ENCODE data around the gene TRIP12. TPM values are rescaled to one million over a fixed set of nuclear protein-coding genes. Genes with fewer than 3 reads are reported as not detected.

TRIP12 gene
- total RNA-seq, 1 experiment from 2014 or later, result 166 TPM

- H3T11ph ChIP-seq (ENCODE audit: low read length), result no peak overlapping the region
- H3K27ac ChIP-seq (ENCODE audit: insufficient read length, low read depth, low read length), result no peak overlapping the region
- H4K5ac ChIP-seq (ENCODE audit: insufficient read length, low read depth, low read length), result no peak overlapping the region
- H3K4me3 Mint-ChIP-seq, result no peak overlapping the region
- H3K27me3 Mint-ChIP-seq (ENCODE audit: low read depth), result no peaks in the 10 kb centered on the region
- no peaks in the 10 kb centered on the region for H3K4me1 ChIP-seq (ENCODE audit: insufficient read depth, low read length)
- H2BK15ac ChIP-seq (ENCODE audit: low read depth, low read length), result no peak overlapping the region
- no peaks in the 10 kb centered on the region for H3K9me3 ChIP-seq (ENCODE audit: control insufficient read depth, low read depth, low read length)
- no peak overlapping the region for H4K8ac ChIP-seq (replicated peaks; ENCODE audit: insufficient read length, low read depth, low read length)
- peaks cover 0 to 3% (median 1%) of the 10 kb centered on the region in 3 experiments; a peak in 1 of 7 replicates for H3K36me3 Mint-ChIP-seq (ENCODE audit: insufficient read depth in 1 of 3, low read depth in 3 of 3)
- H3K4me1 Mint-ChIP-seq, result peaks cover 10 to 12% of the 10 kb centered on the region in 2 experiments
- no peak overlapping the region for H2BK12ac ChIP-seq (ENCODE audit: insufficient read length, low read depth, low read length)
- DNase-seq, result no peak
- WGBS (ENCODE audit: extremely low coverage, insufficient read length, low lambda C conversion rate), result no CpG with 5 or more reads among the region's 6 CpGs
- no peak overlapping the region for H3K56ac ChIP-seq (ENCODE audit: insufficient read length, low read depth, low read length)
- no peak overlapping the region for H2BK5ac ChIP-seq (ENCODE audit: insufficient read length, low read length)
- 0 out of 7 replicates have a peak overlapping the region, but pooled peaks of 1 of the 3 experiments have one; percentile 22 for H3K27ac Mint-ChIP-seq
- H4K20me1 ChIP-seq (ENCODE audit: control insufficient read depth, insufficient read depth, insufficient read length), result no peaks in the 10 kb centered on the region
- H3K14ac ChIP-seq (ENCODE audit: insufficient read depth, low read length), result no peak overlapping the region
- H3K9ac ChIP-seq (ENCODE audit: extremely low read depth, insufficient read length, low read length), result no peak overlapping the region
- no peaks in the 10 kb centered on the region for H3K27me3 ChIP-seq (ENCODE audit: insufficient read depth, low read length)
- H3K4me2 ChIP-seq (ENCODE audit: insufficient read depth, insufficient read length, low read length), result no peak overlapping the region
- no peak overlapping the region for H3K4ac ChIP-seq (ENCODE audit: low read depth, low read length)
- no peak for TF ChIP-seq CTCF (conservative IDR thresholded peaks at IDR 0.05)
- H3K9me3 Mint-ChIP-seq, result peaks cover 1 to 3% of the 10 kb centered on the region in 2 experiments; a peak in 2 of 5 replicates
- no peak overlapping the region for H2AFZ ChIP-seq (ENCODE audit: low read length)
- H2BK120ac ChIP-seq (ENCODE audit: low read depth, low read length, poor library complexity, severe bottlenecking), result no peak overlapping the region
- H3K79me2 ChIP-seq (ENCODE audit: insufficient read depth, low read length), result no peaks in the 10 kb centered on the region
- no peak overlapping the region for H3K18ac ChIP-seq (ENCODE audit: insufficient read length, low read depth, low read length)
- H3K23me2 ChIP-seq (ENCODE audit: insufficient read length, low read depth, low read length, poor library complexity, severe bottlenecking), result no peaks in the 10 kb centered on the region
- H2AK5ac ChIP-seq (ENCODE audit: insufficient read length, low read length), result no peak overlapping the region
- H3K23ac ChIP-seq (ENCODE audit: insufficient read length, low read depth, low read length), result no peak overlapping the region
- H3K79me1 ChIP-seq (ENCODE audit: insufficient read depth, low read depth, low read length, poor library complexity, severe bottlenecking), result no peaks in the 10 kb centered on the region
- no peak overlapping the region for H2BK20ac ChIP-seq (ENCODE audit: low read depth, low read length, poor library complexity, severe bottlenecking)
- no peak overlapping the region for H4K91ac ChIP-seq (ENCODE audit: insufficient read length, low read depth, low read length)
Observed at GRCh38 chr2:229749779-229750178, 172.0 kb downstream of the TRIP12 start.

Measured in H9 (cell line).